GM18499 (cell line): ENCODE data around the gene USP32.

ENCODE experiments used
- ATAC-seq: cut with Tn5 transposase; IDR thresholded peaks from one replicate; pipeline ENCODE4 v1.9.1; 2021; ENCODE audit warnings: moderate number of reproducible peaks; ENCODE audit not compliant: insufficient read depth, unreplicated experiment

USP32 gene

GRCh38 chr17:60145006-60145935, 246.7 kb downstream of the USP32 start:
- no peak for ATAC-seq

DNA sequence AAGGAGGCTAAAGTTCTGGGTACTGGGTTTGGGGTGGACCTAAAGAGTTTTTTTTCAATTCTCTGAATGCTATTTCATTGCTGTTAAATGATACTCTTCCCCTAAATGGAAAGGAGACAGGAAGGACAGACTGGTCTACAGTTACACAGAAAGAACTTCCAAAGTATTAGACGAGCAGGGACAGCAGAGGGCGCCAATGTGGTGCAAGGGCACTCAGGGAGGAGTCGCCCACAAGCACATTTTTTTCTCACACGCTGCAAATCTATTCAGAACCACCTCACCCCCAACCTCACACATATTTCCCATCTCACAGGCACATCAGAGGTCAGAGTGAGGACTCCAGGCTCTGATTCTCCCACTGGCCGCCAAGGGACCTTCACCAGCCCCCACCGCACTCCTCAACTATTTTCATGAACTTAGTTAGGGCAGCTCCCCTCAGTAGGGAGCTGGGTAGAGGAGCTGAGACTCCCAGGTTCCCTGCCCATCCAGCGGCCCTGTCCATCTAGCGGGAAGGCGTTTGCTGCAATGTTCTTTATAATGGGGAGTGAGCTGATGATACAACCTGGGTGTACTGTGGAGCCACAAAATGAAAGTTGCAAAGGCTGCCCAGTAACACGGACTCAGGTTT, 248.9 kb downstream of the USP32 start:
- no peak for ATAC-seq

GRCh38 chr17:60141111-60142018, 250.6 kb downstream of the USP32 start:
- no peak for ATAC-seq

- no peak for ATAC-seq
Measured at GRCh38 chr17:60139438-60140285, 252.3 kb downstream of the USP32 start.

DNA sequence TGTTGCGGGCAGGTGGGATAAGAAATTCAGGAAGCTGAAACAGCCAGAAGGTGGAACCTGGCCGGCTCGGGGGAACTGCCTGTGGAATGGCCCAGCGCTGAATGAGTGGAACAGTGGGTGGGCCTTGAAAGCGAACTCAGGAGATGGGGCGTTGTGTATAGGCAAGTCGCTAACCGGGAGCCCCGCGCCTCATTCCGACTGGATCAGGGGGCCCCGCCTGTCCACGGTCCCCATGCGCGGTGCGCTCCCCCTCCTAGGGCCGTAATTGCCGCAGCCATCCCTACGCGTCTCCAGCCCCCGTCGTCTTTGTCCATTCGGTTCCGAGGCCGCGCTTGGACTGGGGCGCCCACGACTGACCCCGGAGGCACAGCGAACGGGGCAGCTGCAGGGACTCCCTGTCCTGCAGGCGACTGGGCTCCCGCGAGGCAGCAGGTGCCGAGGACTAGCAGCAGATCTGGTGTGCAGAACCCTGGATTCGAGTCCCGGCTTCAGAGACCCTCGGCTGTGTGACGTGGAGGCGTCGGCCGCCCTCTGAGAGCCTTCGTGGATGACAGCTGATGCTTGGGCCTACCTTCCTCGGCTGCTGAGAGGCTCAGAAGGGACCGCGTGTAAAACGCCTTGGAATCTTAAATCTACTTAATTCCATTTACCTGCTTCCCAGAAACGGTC, 253.0 kb downstream of the USP32 start:
- no peak for ATAC-seq

DNA sequence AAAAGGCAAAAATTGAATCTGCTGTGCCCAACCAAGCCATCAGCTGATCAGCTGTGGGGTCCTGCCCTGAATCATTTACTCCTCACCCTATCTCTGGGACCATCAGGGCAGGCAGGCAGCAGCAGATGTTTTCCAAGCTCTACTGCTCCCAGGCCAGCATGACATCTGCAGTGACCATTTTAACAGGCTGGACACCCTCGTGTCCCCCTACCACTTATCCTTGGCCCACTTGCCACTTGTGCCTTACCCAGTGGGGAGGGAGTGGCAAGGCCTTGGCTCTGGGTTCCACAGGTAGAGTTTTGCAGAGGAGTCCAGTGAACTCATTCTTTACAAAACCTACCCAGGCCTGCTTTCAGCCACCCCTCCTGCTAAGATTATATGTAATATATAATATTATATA, 254.2 kb downstream of the USP32 start:
- no peak for ATAC-seq

DNA sequence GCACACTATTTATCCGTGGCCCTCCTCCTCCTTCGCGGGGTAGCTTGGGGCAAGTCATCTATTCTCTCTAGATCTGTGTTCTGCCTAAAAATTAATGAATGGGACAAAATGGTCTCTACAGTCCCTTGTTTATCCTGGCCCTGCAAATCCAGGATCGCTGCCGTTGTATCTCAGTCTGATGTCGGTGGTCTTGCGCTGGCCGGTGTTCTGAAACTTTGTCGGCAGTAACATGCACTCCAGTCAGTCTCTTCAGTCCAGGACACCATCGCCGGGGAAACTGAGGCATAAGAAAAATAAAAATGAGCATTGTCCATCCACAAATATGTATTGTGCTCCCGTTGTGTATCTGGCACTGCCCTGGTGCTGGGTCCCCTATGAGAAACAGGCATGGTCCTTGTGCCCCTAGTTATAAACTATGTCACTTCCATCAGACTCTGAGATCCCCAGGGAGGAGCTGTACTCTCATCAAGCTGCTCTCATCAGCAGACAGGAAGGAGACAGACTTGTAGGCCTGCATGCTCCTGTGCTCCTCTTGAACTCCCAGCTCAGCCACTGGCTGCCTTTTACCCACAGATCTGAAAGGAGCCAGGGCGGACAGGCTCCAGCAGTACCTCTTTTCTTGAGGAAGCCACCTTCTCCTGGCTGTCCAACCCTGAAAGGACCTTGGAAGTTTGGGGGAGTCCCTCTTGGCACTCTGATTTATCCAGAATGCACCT, 255.8 kb downstream of the USP32 start:
- no peak for ATAC-seq

DNA sequence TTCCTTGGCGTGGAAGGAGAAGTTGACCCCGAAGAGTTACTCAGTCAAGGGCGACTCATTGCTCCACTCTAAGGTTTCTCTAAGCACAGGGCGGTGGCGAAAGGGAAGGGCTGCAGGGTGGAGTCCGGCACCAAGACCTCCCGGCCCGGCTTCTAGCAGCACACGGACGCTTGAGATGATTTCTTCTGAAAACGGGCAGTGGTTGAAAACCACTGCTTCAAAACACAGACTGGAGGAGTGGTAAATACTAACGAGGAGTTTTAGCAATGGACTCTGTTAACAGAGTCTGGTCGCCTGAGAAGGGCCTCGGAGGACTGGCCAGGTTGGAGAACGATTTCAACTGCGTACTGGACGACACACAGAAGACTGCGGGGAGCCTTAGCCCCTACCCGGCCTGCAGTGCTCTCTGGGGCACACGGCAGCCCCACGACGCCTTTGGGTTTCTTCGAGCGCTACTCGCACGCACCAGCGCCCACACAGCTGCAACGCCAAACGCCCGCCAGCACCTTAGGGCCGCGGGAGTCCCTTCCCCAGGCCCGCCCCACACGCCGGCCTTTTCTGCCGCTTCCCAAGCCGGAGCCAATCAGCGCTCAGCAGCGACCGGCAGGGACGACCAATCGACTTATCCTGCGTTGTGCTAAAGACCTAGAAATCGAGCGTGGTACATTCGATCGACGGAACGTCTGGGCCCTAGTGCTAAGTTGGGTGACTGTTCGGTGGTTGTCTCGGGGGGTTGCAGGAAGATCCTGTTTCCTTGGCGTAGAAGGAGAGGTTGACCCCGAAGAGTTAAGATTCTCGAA, 256.6 kb downstream of the USP32 start:
- ATAC-seq, result peak; percentile 77

GRCh38 chr17:60134396-60135150, 257.4 kb downstream of the USP32 start:
- ATAC-seq, result no peak

DNA sequence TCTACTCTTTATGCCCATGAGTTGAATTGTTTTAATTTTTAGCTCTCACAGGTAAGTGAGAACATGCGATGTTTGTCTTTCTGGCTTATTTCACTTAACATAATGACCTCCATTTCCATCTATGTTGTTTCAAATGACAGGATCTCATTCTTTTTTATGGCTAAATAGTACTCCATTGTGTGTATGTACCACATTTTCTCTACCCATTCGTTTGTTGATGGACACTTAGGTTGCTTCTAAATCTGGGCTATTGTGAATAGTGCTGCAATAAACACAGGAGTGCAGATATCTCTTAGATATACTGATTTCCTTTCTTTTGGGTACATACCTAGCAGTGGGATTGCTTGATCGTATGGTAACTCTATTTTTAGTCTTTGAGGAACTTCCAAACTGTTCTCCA, 261.5 kb downstream of the USP32 start:
- no peak for ATAC-seq

- ATAC-seq, result no peak
Measured at GRCh38 chr17:60129164-60129563, 262.8 kb downstream of the USP32 start.
